NCI-H2227 (cell line): ENCODE data around the gene STX18.
"Not testable (repeated sequence)": the region's sequence is repeated elsewhere in the genome, so short reads cannot be mapped to it uniquely, and the experiment has no call there.

ENCODE experiments used
- DNase-seq: peaks from one replicate; lab custom pipeline; 2025; ENCODE audit not compliant: unreplicated experiment; lab: John Stamatoyannopoulos, UW

Gene STX18

GRCh38 chr4:4510641-4511040, 31.2 kb downstream of the STX18 start:
- DNase-seq, result not testable (repeated sequence)

- DNase-seq, result no peak
These were observed 32.3 kb downstream of the STX18 start for GRCh38 chr4:4509521-4509920.

DNA sequence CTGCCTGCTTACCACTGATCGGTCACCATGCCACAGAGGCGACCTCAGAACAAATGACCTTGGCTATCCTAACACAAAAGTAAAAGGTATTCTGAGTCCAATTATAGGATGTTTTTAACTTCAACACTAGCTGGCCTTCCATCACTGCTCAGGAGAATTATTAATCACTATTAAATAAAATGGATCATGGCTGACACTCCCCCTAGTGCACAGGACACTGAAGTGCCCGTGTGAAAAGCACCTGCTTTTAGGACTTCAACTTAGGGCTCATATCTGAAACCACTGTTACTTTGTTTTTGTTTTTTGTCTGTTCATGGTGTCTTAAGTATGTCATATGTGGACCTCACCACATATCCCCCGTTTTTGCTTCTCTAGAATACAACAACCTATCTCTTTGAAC, 33.9 kb downstream of the STX18 start:
- DNase-seq, result peak; percentile 20

DNA sequence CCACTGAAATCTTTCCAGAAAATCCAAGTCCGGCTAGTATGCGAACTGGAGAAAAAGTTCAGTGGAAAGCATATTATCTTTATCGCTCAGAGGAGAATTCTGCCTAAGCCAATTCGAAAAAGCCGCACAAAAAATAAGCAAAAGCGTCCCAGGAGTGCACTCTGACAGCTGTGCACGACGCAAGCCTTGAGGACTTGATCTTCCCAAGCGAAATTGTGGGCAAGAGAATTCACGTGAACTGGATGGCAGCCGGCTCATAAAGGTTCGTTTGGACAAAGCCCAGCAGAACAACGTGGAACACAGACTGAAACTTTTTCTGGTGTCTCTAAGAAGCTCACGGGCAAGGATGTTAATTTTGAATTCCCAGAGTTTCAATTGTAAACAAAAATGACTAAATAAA, 34.4 kb downstream of the STX18 start:
- DNase-seq, result no peak

DNA sequence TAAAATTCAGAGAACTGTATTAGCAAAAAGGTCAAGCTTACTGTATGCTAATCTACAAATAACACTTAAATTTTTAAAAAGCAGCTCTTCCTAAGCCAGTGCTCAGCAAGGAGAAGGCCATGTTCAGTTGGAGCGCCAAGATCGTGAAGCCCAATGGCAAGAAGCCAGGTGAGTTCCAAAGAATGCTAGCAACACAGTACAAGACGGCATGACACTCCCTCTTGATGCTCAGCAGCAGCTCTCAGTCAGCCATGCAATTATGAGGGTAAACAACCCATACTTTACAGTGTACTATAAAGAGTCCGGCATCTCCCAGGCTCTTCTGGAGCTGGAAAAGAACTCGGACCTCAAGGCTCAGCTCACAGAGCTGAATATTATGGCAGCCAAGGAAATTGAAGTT, 34.9 kb downstream of the STX18 start:
- peak; percentile 54 for DNase-seq

GRCh38 chr4:4505211-4505610, 36.6 kb downstream of the STX18 start:
- peak; percentile 29 for DNase-seq

GRCh38 chr4:4504783-4505182, 37.1 kb downstream of the STX18 start:
- no peak for DNase-seq

DNA sequence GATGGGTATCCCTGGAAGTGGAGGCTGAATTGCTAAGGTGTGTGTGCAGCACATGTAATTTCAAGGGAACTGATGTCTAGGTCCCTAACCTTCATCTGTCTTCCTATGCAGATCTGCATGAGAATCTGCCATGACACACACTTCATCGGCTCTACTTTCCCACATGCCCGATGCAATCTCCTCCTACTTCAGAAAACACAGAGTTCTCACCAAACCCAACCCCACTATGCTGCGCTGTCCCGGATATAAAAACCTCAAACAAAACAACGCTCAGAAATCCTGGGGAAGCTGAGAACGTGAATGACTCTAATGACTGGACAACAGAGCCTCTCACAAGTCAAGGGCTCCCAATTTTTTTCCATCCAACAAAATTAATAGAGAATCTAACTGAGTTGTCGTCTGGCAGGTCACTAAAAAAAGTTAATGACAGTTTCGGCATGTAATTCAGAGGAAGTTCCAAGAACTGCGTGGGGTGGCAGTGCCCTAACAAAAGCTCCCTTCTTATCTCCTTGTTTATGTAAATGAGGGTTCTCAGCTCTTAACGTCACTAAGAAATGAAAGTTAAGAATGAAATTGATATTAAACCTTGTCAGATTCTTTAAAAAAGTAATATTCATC, 39.0 kb downstream of the STX18 start:
- DNase-seq, result peak; percentile 27

DNA sequence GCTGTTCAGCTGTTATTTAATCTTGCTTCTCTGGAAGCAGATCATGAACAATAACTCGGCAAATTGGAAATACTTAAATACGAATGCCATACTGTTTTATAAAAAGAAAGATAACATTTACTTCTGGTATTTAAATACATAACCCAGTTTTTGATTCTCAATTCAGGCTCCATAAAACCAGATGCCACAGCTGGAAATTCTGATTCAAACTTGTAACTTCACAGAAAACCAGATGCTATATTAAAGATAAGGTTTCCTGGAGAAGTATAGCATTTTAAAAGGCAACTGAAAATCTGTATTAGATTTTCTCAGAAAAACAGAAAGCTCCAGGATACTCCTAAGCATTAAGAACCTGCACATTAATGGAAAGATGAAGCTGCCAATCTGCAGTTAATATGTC, 40.2 kb downstream of the STX18 start:
- no peak for DNase-seq

- no peak for DNase-seq
These were observed 42.3 kb downstream of the STX18 start for GRCh38 chr4:4499438-4500123.

DNA sequence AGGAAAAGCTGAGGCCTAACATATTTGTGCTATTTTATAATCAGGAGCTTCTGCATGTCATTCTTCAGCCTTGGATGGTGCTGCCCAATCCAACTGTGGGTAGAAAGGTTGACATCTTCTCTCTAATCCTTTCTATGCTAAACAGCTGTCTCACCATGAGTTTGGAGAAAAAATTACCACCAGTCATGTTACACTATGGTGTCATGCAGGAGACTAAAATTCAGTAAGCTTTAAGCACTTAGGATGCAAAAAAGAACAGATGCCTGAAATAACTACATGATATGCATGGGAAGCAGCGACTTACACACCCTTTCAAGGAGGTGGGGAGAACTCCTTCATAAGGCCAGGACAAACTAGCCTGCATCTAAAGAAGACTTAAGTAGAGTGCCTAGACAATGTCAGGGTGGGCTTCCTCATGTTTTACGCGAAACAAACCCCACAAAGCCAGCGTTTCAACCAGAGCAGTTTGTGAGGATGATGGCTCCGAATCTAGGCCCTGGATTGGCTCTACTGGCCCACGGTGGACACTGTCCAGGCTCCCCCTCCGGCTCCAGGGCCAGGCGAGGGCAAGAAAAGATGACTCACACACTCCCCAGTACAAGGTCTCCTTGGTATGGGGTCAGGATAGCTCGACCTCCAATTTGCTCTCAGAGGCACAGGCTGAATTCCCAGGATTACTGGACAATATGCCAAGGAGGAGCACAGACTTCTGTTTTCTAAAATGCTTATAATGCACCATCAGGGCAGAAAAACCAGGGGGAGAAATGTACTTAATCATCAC, 45.1 kb downstream of the STX18 start:
- DNase-seq, result no peak

DNA sequence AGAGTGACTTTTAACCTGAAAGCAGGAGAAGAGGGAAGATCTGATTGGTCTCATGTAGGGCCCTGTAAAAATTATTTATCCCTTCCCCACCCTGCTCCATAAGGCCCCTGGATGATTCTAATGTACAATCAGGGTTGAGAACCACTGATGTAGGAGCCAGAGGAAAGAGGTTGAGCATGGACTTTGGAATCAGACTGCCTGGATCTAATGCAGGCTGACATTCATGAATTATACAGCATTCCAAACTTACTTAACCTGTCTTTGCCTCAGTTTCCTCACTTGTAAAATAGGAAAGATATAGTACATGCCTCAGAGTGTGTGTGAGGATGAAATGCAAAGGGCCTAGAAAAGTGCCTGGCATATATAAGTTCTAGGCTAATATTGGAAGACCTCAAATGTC, 47.0 kb downstream of the STX18 start:
- no peak for DNase-seq

- no peak for DNase-seq
These were observed 49.5 kb downstream of the STX18 start for GRCh38 chr4:4492161-4492847.

DNA sequence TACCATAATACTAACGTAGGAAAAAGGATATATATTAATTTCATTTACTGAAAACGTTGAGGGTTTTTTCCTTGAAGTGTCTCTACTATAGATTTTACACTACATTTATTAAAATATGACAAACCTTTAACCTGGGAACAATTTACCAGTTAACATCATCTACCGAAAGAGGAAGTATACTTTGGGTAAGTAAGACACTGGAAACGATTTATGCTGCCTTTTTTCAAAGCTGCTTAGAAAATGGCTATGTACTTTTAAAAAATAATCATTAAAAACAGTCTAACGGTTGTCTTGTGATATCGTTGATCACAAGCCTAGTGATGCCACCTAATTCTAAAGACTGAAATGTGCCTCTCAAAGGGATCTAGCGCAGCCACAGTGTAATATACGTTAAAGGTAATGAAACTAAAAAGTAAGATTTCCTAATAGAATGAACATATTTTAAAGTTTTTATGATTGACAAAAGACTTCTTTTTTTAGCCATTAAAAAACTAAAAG, 50.4 kb downstream of the STX18 start:
- DNase-seq, result no peak

GRCh38 chr4:4490816-4491215, 51.0 kb downstream of the STX18 start:
- no peak for DNase-seq

DNA sequence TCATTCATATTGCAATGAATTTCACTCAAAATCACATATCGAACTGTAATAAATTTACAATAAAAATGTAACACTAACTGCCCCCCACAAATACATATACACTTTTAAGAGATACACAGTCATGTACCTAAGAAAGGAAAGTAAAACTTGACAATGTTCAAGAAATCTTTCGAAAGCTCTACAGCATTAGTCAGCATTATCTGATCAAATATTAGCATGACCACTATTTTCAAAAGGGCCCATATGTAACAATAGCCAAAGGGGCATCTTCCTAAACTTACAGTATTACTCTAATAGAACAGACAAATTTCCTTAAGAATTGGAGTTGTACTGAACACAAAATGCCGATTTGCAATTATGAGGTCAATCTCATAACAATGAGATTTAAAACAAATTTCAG, 51.8 kb downstream of the STX18 start:
- DNase-seq, result no peak

DNA sequence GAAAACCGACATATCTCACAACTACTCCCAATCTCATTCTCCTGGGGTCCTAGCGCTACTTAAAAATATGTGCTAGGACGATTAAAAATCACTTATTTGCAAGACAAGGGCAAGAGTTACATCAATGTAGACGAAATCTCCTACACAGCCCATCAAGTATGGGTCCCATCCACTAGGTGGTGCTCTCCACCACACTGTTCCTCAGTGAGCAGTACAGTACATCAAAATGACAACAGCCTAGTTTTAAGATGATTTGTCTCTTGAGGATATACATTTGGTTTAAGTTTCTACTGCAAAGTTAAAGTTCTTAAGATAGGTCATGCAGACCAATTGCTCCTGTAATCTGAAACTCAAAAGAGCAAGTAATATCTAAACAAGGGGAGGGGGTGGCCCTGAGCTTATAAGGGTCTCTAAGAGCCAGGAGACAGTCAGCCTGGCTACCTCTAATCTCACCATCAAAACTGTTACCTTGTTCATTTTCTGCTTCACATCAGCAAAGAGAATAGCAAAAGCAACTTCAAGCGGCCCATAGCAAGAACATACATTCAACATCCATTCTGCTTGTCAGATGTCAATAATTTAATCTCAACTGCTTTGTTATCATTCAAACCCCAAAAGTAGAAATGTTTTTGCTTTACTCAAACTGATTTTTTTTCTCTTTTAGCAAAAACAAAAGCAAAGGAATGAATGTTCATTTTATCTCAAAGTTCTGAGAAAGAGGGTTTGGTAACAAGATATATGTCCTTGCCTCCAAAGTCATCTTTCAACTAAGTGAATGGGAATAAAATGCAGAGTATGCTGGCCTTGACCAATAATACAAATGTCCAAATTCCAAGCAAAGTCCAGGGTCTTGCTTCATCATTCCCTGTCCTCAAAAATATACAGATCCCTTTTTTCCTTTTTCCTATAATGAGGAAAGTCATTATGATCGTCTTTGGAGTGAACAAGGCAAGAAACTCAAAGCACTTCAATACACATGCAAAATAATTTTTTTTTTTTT, 53.1 kb downstream of the STX18 start:
- peak; percentile 70 for DNase-seq

- no peak for DNase-seq
These were observed 54.9 kb downstream of the STX18 start for GRCh38 chr4:4486969-4487368.

DNA sequence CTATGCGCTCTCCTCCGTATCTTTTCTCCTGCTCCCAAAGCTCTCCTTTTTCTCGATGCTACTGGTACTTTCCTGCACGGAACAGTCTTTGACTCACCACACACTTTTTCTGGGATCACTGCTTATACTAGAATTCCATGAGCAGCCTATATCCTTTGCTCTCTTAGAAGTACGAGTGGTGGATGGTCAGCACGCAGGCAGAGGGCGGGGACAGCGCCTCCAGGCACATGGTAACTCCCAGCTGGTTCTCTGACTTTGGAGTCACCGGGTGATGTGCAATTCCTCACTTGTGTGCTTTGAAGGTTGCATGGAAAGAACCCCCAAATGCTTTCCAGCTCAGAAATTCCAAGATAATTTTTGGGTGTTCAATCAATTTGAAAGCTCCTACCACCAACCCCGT, 56.0 kb downstream of the STX18 start:
- DNase-seq, result no peak

DNA sequence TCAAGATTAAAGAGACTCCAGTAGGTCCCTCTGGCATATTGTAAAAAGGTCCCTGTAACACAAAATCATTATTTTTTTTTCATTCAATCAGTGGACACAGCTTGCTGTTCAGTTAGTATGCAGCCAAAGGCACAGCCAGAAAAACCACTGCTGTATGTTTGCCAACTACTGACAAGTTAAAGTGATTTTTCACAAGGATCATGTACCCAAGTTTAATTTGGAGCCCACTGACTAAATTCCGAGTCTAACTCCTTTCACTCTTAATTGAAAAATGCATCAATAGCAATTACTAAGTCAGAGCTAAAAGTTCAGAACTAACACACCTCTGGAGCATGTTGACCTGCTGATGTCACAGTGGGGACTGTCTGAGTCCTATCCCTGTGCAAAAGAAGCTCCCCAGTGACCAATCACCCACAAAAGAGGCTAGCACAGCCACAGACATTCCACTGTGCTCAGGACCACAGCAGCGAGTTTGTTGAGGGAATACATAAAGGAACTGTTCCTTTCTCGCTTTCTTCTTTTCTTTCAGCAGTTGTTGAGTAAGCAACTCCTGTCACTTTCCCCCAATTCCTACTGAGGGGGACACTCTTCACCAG, 60.4 kb downstream of the STX18 start:
- DNase-seq, result no peak
